G401 (cell line): Measurements from ENCODE around the gene MYO1B. TPM values are rescaled to one million over a fixed set of nuclear protein-coding genes. Genes with fewer than 3 reads are reported as not detected.

ENCODE experiments used
- DNase-seq: peaks from one replicate; pipeline ENCODE4 v3.0.0-alpha.2; 2015; ENCODE audit warnings: low spot score
- in situ Hi-C: cut with HindIII; loops from 2 replicates; pipeline ENCODE4 v1.10.0; 2016; ENCODE audit warnings: low sequenced_read_pairs, mixed read lengths
- total RNA-seq: library from RNA; depleted of rRNA; stranded (reverse); fragments of >200 nt; shearing (Covaris generic); gene quantifications from 2 replicates; pipeline ENCODE4 v1.2.3, GENCODE V29; 2014

The MYO1B gene
- total RNA-seq, 1 experiment from 2014 or later: not detected

DNA sequence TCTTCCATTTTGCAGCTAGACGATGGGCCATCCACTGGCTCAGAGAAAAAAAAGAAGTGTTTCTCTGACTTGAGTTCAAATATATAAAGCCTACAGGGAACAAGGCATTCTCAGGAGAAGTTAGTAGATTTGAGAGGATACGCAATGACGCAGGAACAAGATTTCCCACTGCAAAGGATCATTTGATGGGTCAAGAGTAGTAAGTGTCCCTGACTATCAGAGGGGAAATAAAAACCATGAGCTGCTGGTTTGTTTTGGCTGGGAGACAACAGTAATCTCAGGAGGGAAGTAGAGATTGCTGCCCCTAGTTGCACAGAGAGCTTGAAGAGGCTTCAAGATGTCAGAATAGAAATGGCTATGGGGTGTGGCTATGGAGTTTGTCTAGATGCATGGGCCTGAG, 22.3 kb upstream of the MYO1B start:
- no peak for DNase-seq
- in situ Hi-C loops: no loop called here

DNA sequence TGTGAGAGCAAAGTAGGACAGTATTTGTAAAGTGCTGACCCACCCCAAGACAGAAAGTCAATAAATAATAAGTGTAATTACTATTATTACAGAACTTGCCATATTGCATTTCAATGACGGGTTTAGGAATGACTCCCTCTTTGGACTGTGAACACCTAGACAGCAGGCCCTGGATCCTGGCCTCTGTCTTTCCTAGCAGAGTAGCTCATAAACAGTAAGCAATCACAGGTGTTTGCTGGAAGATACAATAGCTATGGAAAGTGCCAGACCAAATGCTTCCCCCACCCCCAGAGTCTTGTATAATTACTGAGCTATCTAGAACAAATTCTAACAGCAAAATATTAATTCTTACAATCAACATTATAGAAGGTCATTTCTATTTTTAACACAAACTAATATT, 20.1 kb upstream of the MYO1B start:
- no peak for DNase-seq
- in situ Hi-C loops: no loop called here

DNA sequence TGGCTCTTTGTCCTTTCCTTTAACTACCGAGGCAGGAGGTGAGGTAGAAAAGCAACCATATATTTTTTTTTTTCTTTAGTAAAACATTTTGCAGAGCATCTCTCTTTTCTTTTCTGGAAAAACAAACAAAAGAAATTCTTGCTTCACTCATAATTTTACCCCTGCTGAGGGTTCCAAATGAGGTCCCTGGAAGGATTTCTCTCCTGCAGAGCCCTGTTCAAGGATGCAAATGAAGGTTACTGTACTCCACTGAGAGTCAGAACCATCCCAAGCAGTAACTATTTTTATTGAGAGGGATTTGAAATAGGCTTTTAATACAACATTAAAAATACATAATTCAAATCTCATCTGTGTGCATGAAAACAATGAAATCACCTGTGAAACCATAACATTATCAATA, 19.5 kb upstream of the MYO1B start:
- in situ Hi-C loops: no loop called here
- no peak for DNase-seq

DNA sequence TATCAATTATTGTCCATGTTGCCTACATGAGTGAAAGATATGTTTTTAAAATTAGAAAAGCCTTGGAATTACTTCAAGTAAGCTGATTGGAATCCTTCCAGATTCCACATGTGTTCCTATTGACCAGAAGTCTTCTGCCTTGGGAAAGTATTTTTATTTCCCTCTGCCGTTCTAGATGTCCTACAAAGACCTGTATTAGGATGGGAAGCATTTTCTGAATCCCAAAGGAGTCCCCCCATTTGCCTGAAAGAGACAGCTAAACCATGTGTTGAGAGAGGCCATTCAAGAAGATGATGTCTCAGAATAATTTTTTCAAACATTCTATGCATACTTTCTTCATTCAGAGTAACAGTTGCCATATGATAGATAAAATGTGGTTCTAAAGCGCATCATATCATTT, 19.0 kb upstream of the MYO1B start:
- in situ Hi-C loops: no loop called here
- no peak for DNase-seq

DNA sequence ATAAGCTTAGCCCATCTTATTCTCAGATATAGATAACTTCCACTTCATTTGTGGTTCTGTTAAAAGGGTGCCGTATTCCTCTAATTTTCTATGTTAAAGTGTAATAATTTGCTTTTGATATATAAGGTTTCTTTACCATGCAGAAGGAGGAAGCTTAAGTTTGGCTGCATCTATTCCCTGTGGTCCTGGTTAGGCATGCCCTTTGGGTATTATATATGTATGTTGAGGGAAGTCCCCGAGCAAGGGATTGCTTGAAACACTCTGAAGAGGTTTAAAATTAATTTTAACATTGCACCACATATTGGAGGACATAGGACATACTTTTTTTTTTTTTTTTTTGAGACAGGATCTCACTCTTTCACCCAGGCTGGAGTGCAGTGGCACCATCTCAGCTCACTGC, 16.9 kb upstream of the MYO1B start:
- in situ Hi-C loops: no loop called here
- DNase-seq: no peak

DNA sequence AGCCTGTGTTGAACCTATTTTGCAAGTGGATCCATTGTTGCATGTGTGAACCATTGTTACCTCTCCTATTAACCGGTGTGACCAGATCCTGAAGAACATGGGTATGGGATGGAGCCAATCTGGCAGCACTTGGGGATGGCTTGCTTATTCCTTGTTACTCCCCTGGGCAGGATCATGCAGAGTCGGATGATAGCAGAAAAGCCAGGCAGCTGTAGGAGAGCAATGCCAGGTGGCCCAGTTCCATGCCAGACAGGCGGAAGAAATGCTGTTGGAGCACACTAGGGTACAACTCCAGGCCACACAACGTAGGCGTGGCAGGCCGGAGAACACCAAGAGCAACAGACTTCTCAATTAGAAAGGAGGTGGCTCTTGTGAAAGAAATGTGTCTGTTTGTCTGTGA, 16.3 kb upstream of the MYO1B start:
- DNase-seq: no peak
- in situ Hi-C loops: no loop called here

DNA sequence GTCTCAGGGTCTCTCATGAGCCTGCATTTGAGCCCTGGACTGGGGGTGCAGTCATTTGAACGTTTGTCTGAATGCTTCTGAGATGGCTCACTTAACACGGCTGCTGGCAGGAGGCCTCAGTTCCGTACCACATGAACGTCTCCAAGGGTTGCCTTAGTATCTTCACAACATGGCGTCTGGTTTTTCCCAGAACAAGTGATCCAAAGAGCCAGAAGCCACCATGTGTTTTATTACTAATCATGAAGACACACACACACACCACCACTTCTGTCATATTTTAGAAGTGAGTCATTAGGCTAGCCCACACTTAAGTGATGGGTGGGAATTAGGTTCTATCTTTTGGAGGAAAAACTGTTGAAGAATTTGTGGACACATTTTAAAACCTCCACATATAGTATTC, 15.0 kb upstream of the MYO1B start:
- no peak for DNase-seq
- in situ Hi-C loops: no loop called here

DNA sequence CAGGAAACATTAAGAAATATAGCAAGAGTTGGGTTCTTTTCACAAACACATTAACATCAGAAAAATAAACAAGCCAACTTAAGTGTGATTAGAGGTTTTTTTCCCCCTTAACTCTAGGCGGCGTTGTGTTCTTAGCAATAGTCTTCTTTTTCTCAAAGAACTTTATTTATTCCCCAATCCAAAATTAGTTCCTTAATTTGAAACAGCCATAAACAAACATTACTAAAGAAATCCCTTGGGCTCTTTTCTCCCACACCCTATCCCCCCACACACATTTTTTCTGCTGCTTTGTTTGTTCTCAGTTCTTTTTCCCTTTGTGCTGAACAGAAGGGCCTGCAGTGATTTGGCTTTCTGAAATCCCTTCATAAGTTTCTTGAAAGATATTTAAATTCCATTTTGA, 13.2 kb upstream of the MYO1B start:
- in situ Hi-C loops: no loop called here
- DNase-seq: no peak

DNA sequence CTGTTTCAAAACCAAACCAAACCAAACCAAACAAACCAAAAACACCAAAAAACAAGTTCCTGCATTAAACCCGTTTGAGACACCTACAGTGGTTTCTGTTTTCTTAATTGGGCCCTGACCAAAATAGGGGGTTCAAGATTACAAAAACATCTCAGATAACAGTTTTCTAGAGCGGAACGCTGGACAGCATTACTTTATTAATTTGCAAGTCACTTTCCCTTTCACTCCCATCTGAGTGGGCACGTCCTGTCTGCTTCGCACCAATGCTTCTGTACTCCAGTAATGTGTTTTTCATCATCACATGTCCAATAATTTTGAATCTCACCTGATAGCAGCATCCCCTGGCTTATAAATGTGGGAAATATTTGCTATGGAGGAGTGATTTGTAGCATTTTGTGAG, 11.7 kb upstream of the MYO1B start:
- in situ Hi-C loops: no loop called here
- DNase-seq: no peak

DNA sequence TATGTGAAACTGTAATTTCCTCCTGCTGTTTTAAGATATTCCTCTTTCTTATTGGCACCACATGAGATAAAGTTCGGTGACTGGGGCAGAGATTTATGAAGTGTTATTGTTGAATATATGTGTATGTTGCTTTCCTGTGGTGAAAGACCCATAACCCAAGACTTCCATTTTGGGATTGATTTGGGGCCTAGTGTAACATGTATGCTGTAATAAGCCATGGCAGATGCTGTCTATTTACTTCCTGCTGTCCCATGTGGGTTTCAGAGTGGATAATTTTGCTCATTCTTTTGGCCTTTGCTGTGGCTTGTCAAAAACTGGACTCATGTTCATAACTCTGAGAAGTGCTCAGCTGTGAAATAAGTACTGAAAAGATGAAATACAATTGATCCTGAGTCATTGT, 10.8 kb upstream of the MYO1B start:
- no peak for DNase-seq
- in situ Hi-C loops: no loop called here

DNA sequence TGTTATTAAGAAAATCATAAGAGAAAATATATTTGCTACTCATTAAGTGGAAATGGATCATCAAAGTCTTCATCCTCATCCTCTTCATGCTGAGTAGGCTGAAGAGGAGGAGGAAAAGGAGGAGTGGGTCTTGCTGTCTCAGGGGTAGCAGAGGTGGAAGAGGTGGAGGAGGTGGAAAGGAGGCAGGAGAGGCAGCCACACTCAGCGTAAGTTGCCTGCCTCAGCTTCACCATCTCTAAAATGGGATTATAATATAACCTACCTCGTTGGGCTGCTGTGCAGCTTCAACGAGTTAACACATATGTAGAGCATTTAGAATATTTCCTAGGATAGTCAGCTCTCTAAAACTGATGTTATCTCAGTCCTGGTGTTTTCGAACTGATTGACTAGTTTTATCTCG, 4.3 kb upstream of the MYO1B start:
- in situ Hi-C loops: no loop called here
- DNase-seq: no peak

DNA sequence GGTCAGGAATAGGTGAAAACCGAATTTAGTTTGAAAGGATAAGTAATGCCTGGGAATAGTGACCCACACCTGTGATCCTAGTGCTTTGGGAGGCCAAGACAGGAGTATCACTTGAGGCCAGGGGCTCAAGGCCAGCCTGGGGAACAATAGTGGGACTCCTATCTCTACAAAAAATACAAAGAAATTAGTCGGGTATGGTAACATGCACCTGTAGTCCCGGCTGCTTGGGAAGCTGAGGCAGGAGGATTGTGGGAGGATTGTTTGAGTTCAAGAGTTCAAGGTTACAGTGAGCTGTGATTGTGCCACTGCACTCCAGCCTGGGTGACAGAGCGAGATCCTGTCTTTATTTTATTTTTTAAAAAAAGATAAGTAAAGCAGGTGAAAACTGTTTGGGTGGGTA, 3.8 kb upstream of the MYO1B start:
- DNase-seq: no peak
- in situ Hi-C loops: no loop called here

DNA sequence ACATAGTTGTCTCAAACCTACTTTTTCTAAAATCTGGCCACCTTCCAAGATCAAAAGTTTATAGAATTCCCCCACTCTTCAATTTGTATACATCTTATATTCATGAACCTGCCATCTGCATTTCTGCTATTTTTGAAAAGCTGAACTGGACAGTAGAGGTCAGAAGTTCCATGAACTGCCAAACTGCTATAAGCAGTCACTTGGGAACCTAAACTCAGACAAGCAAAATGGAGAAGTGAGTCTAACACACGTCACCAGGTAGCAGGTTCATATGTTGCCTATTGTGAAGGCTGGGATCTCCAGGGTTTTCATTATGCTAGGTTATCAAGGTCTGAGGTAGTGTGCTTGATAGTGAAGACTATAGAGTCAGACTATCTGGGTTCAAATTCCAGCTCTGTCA, 2.0 kb upstream of the MYO1B start:
- in situ Hi-C loops: no loop called here
- no peak for DNase-seq

DNA sequence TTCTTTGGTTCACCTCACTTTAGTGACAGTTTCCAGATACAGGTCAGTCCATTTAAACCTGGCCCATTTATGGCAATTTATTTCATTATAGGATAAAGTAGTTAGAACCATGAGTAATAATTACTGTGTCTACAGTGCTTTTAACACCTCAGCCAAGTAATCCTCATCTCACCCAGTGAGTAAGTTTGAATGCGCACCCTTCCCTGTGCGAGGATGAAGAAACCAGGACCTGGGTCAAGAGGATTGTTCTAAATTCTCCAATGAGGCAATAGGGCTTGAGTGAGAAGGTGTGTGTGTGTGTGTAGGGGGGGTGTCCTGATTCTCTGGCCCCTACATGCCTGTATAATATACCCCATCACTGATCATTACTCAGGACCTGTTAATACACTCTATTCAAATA, 854 bp upstream of the MYO1B start:
- DNase-seq: no peak
- in situ Hi-C loops: no loop called here

DNA sequence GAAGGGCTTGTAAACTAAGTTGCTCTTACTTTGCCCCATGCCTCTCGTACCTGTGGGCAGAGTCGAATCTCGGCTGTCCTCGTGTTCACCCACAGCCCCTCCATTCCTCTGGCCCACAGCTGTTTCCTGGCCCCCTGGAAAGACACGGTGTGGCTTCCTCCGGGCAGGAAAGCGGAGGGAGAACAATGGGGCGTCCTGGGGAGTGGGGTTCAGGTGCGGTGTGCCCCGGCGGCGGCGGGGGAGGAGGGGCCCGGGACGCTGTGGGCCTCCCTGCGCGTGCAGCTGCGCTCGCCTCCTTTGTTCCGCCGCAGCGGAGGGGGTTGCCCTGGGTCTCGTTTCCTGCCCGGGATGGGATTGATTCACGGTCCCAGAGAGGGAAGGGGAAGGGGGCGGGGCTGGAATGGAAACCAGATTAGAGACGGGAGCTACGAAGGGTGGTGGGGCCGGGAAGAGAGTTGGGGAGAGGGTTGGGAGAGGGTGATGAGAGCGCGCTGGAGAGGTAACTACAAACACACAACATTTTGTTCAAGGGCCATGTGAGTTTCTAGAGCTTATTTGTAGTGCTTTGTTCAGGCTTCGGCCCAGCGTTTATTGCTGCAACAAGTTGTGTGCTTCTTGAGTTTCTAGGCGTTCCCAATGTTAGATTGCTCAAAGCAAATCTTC, 796 bp downstream of the MYO1B start:
- in situ Hi-C loops: no loop called here
- DNase-seq: no peak

DNA sequence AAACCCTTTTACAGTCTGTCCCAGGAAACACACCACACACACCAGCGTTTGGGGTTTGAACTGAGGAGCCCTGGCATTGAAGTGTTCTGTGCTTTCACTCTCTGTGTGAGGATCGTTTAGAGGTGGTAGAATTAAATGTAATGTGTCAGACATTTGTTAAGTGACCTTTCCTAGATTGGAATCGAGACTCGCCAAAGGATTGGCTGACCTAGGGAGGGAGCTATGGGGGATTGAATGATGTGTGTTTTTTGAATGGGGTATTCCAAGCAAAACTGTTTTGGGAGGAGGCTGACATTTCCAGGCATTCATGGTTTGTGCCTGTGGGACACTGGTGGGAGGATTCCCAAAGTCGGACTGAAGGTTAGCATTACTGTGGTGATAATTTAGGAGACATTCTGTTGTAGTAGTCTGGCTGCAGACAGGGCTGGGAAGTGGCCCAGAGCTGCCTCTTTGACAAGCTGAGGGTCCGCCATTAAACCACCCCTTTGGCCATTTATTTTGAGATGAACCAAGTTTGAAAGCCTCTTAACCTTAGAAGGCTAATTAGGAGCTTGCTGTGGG, 1.7 kb downstream of the MYO1B start:
- in situ Hi-C loops: no loop called here
- DNase-seq: no peak

DNA sequence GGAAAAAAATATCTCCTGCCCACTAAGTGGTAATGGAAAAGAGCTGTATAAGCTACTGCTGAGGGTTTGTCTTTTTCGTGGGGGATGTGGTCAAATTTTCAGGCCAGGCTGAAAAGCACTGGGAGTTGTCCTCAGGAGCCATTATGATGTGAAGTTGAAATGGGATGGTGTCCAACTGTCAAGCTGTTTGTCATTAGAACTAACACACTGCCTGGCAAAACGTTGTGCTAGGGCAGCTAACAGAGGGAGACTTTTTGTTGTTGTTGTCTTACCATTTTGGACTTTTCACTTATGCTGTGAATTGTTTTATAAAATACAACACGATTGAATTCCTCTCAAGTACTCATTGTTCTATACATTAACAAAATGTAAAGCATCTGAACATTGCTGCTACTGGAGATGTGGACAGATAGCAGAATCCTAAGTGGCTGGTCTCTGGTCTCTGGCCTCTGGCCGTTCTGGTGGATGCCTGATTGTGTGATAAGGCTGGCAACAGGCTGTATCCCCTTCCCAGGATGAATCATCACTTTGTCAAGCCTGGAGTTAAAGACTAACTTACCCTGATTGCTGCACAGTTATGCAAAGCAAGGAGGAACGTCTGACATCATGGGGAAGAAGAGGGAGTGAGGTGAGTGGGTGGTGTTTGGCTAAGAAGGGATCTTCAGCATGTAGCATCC, 2.3 kb downstream of the MYO1B start:
- no peak for DNase-seq

DNA sequence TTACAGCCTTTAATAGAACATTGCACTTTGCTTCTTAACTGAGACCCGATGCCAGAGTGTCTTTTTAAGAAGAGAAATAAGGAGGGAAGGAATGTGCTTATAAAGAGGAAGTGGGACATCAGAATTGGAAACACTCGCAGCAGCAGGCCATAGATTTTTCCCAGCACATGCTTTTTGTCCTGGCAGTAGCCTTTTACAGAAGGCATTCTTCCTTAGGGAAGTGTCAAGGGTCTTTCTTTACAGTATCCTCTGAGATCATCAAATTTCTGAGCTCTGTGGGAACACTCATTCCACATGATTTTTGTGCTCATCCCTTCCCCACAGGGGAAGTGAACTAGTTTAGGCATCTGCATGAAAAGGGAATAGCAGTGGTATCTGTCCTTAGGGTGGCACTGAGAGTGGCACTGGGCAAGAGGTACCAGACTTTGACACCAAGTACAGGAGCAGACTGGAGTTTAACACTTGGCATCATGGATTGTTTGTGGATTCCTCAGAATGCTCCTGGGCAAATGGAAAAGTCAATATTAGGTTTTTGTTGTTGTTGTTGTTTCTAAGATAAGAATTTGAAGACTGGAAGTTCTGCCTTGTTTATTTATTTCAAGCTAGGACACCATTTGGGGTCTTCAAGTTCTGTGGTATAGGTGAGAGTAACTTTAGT, 4.1 kb downstream of the MYO1B start:
- in situ Hi-C loops: no loop called here
- DNase-seq: no peak

More for the DNA sequence above, 2.3 kb downstream of the MYO1B start:
- in situ Hi-C loops: no loop called here

DNA sequence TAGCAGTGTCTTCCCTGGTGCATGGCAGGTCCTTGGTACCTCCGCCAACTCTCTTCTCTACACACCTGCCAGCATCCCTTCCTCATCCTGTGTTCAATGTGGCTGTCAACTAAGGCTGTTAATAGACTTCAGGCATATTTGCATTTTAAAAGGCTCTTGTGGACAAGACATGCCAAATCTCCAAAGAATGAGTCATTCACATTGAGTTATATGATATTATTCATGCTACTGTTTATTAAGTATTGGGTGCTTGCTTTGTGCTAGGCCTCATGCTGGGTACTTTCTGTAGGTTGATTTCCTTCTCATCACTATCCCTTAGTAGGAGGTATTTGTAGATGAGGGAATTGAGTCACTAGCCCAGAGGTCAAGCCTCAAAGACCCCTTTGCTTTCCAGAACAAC, 5.2 kb downstream of the MYO1B start:
- in situ Hi-C loops: no loop called here
- no peak for DNase-seq

DNA sequence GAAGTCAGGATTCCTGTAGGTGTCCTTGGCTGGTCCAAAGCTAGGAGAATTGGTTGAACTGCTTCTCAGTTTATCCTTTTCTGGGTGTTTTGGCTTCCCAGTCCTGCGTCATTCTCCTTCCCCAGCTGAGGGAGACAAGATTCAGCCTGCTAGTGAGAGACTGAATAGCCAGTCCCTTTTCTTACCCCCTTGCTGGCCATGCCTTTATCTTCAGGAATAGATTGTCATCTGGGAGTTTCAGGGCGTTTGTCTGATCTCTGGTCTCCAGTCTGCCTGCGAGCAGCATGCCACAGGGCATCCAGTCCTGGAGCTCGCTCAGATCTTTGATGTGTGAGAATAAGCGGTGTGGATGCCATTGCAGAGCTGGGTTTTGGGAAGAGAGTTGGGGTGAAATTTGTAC, 5.8 kb downstream of the MYO1B start:
- in situ Hi-C loops: no loop called here
- no peak for DNase-seq

DNA sequence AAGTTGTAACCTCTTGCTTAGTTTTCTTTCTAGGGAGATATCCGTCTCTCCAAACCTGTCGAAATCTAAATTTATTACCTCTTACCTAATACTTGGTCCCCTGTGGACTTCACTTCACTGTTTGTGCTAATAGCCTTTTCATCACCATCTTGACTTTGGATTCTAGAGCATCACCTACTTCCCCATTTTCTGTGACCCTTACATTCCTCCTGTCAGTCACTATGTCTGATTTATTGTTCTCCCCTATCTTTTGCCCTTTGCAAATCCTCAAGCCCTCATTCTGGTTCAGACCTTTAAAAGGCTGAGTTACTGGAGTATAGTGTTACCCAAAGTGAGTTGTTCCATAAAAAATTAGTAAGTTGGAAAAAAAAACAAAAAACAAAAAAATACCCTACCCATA, 7.5 kb downstream of the MYO1B start:
- in situ Hi-C loops: no loop called here
- DNase-seq: no peak
